Raji (cell line): ENCODE results near the gene QRFP.

Experiments
- POLR2A ChIP-seq: IDR thresholded peaks from 2 replicates; pipeline ENCODE4 v1.6.1; 2011; ENCODE audit warnings: low read depth, low read length, control low read depth; ENCODE audit not compliant: insufficient read depth

Gene QRFP

DNA sequence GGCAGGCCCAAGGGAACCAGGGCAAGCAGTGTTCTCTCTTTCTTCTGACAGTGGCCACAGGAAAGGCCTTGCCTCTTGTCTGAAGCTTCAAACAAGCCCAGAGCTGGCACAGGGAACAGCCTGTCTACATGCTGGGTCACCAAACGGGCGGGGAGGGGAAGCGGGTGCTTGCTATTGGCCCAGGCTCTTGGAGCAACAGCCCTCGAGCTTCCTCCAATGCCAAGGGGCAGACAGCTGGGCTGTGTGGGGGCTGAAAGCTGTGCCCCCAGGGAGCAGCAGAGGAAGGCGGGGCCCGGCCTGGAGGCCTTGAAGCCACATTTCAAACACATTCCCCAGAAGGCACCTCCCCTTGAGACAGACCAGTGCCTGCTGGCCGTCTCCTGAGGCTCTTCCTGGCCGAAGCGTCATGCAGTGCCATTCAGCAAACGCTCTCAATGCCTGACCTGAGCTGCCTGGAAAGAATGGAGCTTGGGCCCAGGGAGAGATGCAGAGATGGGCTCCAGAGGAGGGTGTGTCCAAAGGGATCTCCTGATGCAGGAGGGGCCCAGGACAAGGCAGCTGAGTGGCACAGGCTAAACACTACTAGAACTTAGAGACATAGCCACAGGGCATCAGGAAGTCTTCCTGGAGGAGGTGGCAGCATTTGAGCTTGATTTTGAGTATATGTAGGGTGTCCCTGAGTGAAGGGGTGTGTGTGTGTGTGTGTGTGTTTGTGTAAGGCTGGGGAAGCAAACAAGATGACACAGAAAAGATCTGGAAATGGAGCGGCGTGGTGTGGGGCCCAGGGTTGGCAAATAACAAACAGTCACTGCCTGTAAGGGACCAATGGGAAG is 39.9 kb upstream of the QRFP start:
- TF ChIP-seq POLR2A = no peak

DNA sequence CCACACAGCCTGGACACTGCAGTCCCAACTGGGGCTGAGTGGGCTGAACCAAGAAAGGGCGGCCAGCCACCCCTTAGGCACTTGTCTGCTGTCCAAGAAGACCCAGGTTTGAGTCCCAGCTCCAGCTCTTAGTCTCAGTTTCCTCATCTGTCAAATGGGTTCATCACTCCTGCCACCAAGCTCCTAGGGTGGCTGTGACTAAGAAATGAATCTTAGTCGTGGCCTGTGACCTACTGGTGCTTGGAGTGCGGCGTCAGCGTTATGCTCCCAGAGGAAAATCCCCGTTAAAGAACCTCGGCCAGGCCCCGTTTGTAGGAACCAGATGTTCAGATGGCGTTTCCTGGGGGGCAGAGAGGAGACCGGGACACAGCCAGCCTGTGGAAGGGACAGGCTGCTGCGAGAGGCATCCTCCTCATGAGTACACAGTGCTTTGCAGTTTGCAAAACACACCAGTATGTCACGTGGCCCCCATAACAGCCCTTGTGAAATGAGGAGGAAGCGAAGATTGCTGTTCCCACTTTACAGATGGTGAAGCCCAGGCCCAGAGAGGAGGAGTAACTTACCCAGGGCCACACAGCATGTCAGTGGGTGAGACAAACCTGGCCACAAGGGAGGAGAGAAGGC is 39.1 kb upstream of the QRFP start:
- no peak for TF ChIP-seq POLR2A

DNA sequence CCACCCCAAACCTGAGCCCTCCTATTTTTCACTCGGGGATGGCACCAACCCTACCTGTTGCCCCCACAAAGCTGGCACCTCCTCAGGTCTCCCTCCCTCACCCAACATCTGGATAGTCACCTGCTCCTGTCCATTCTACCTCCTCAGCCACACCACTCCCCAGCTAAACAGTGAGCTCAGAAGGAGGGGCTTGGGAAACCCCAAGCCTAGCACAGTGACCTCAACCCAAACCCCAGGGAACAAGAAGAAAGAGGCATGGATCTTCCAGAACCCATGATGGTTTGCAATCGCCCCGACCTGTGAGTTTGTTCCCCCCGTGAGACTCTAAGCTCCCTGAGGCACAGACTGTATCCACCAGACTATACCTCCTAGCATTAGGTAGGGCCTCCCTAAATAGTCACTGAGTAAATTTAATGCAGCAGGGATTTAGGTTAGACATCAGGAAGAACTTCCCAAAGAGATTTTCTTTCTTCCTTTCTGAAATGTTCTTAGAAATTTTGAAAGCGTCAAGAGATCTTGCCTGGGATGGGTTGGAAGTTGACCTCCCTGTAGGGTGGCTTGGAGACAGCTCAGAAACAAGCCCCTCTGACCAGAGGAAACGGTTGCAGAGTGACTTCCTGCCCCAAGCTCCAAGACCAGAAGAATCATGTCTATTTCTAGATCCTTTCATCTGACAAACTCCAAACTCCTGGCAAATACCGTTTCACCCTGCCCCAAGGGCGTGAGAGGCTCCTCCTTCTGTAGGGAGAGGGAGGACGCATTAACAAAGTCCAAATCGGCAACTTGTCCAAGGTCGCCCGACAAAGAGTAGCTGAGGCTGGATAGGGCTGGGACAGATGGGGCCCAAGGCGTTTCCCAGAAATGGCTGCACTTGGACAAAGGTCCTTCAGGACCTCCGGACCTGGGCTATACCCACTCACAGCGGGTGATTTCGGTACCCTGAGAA is 38.4 kb upstream of the QRFP start:
- TF ChIP-seq POLR2A = no peak

DNA sequence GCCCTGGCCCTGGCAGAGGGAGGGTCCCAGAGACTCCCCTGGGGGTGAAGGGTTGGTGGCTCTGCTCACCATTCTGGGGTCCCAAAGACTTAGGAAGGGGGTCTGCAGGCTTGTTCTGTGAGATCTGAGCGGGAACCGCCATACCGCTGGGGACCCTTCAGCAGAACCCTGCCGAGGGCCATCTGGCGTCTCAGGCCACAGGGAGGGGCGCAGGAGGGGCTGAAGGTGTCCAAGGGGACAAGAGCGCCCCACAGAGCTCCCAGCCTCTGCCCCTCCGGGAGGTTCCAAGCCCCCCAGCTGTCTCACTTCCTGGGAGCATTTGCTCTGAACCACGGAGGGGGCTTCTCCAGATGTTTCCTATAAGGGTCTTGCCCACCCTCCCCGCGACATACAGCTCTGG is 37.6 kb upstream of the QRFP start:
- TF ChIP-seq POLR2A = no peak

DNA sequence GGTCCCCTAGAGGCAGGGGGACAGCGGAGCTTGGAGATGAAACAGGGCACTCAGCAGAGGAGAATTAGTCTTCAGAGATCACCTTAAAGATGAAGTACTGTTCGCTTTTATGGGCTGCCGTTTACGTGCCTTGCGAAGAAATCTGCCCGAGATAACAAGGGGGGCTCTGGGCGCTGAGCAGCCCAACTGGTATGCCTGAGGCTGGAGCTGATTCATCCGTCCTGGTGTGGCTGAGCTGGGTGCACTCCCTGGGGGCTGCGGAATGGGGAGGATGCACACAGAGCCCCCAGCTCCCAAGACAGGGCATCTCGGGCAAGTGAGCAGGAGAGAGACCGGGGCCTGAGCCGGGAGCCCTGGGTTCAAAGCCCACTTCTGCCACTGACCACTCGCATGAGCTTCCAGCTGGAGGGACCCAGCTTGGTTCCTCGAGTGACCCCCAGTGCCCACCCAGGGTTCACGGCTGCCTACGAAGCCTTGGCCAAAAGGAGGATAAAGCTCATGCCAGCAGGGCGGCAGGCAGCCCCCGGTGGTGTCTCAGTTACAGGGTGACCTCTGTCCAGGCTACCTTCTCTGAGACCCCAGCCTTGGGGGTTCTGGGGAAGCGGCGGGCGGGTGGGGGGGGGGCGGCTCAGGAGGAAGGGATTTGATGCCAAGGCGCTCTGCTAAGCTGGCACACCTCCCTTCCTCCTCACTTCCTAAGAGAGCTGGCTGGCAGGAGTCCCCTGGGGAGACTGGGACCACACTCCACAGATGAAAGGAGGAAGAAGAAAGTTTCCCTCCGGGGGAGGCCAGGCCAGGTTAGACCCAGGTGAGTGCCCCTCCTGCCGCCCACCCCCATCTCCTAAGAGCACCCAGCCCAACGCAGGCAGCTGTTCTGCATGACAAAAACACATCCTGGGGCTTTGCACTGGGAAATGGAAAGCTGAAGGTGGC is 36.8 kb upstream of the QRFP start:
- TF ChIP-seq POLR2A = no peak

- TF ChIP-seq POLR2A = no peak
Observed at GRCh38 chr9:130932255-130933079, 35.9 kb upstream of the QRFP start.

- no peak for TF ChIP-seq POLR2A
Observed at GRCh38 chr9:130931508-130932254, 35.1 kb upstream of the QRFP start.

- no peak for TF ChIP-seq POLR2A
Observed at GRCh38 chr9:130930804-130931349, 34.3 kb upstream of the QRFP start.

DNA sequence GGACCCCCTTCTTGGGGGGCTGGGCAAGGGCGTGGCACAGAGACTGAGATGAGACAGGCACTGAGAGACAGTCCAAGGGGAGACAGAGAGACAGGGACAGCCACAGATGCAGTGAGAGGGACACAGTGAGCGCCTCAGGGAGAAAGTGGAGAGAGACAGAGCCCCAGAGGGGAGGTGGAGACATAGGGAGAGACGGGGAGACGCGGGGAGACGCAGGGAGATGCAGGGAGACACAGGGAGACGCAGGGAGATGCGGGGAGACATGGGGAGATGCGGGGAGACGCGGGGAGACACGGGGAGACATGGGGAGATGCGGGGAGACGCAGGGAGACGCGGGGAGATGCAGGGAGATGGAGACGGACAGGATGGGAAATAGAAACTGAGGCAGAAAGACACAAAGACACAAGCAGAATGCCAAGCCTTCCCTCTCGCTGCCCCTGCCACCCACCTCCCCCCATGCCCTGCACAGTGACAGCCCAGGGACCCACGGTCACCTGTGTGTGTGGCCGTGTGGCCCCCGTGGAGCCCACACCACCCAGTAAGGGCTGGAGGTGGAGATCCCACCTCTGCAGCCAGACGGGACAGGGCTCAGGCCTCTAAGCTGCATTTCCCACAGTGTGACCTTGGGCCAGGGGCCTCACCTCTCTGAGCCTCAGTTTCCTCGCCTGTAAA is 33.7 kb upstream of the QRFP start:
- TF ChIP-seq POLR2A = no peak

- TF ChIP-seq POLR2A = no peak
Observed at GRCh38 chr9:130929571-130930038, 33.0 kb upstream of the QRFP start.

GRCh38 chr9:130927995-130928900 is 31.6 kb upstream of the QRFP start:
- TF ChIP-seq POLR2A = no peak
